Tibial artery (tissue), 4 donors: ENCODE measurements around the gene BAG1.

Source experiments
- DNase-seq, 2 donors: peaks; one replicate each; pipeline ENCODE4 v3.0.0-alpha.2; 2019
- H3K27ac ChIP-seq, 2 donors: fragments of 200-600 bp; sonication (generic) in 1 of 2; 1 replicate in 1 of 2; 2 replicates in 1 of 2; pipeline ENCODE4 v1.5.1; 2018 to 2019; ENCODE audit warnings: mild to moderate bottlenecking in 1 of 2
- H3K27me3 ChIP-seq, 2 donors: fragments of 200-600 bp; sonication (generic) in 1 of 2; one replicate each; pipeline versions ENCODE4 v1.5.1 to v1.6.0; 2016 to 2019
- H3K36me3 ChIP-seq, 3 donors: fragments of 200-600 bp; sonication (generic) in 2 of 3; one replicate each; pipeline ENCODE4 v1.5.1; 2016 to 2019; ENCODE audit warnings: mild to moderate bottlenecking in 2 of 3
- H3K4me1 ChIP-seq, 4 donors: fragments of 200-600 bp; sonication (generic) in 2 of 4; 1 replicate in 3 of 4; 2 replicates in 1 of 4; pipeline ENCODE4 v1.5.1; 2016 to 2019
- H3K4me3 ChIP-seq, 2 donors: fragments of 200-600 bp; sonication (generic) in 1 of 2; 1 replicate in 1 of 2; 2 replicates in 1 of 2; pipeline ENCODE4 v1.5.1; 2018 to 2019; ENCODE audit warnings: mild to moderate bottlenecking in 2 of 2
- H3K9me3 ChIP-seq, 3 donors: fragments of 200-600 bp; sonication (generic) in 1 of 3; one replicate each; pipeline ENCODE4 v1.5.1; 2016 to 2019
- CTCF ChIP-seq, 2 experiments: fragments of 200-600 bp in 1 of 2; fragments of 450-650 bp in 1 of 2; IDR thresholded peaks; one replicate each; pipeline ENCODE4 v1.5.1; 2017 to 2019; ENCODE audit warnings: antibody characterized with exemption in 2 of 2, mild to moderate bottlenecking in 1 of 2, moderate library complexity in 1 of 2
- intact Hi-C: fragments of 100-400 bp; cut with DNase I; formaldehyde crosslinking; loops from one replicate; pipeline ENCODE4 v1.15.0; 2023; ENCODE audit warnings: low total_unique reads

Gene BAG1

GRCh38 chr9:33260372-33260771 lies 4.1 kb downstream of the BAG1 start:
- DNase-seq: no peak
- H3K4me1 ChIP-seq: peaks cover 0 to 16% (median 14%) of the 10 kb centered on the region in 4 donors
- no peak overlapping the region for H3K27ac ChIP-seq
- peaks cover 54 to 72% (median 70%) of the 10 kb centered on the region in 3 donors for H3K36me3 ChIP-seq
- H3K4me3 ChIP-seq: no peak overlapping the region
- TF ChIP-seq CTCF (IDR thresholded peaks at IDR 0.05): no peak
- no peaks in the 10 kb centered on the region for H3K9me3 ChIP-seq
- intact Hi-C loops: no loop called here
- no peaks in the 10 kb centered on the region for H3K27me3 ChIP-seq

- no peaks in the 10 kb centered on the region for H3K27me3 ChIP-seq
- peaks cover 0 to under 1% (median 0%) of the 10 kb centered on the region in 4 donors for H3K4me1 ChIP-seq
- H3K36me3 ChIP-seq: peaks cover 74 to 99% (median 95%) of the 10 kb centered on the region in 3 donors
- no peak for DNase-seq
- no peak for TF ChIP-seq CTCF (IDR thresholded peaks at IDR 0.05)
- no peak overlapping the region for H3K27ac ChIP-seq
- H3K4me3 ChIP-seq: no peak overlapping the region
- intact Hi-C loops: no loop called here
- no peaks in the 10 kb centered on the region for H3K9me3 ChIP-seq
These were observed 7.2 kb downstream of the BAG1 start for GRCh38 chr9:33257276-33257675.

GRCh38 chr9:33256236-33256635 lies 8.3 kb downstream of the BAG1 start:
- H3K36me3 ChIP-seq: peaks cover 67 to 99% (median 88%) of the 10 kb centered on the region in 3 donors
- TF ChIP-seq CTCF (IDR thresholded peaks at IDR 0.05): no peak
- DNase-seq: no peak
- intact Hi-C loops: no loop called here
- H3K27me3 ChIP-seq: no peaks in the 10 kb centered on the region
- no peaks in the 10 kb centered on the region for H3K9me3 ChIP-seq
- H3K27ac ChIP-seq: no peak overlapping the region
- no peak overlapping the region for H3K4me3 ChIP-seq
- H3K4me1 ChIP-seq: no peaks in the 10 kb centered on the region

- DNase-seq: no peak
- TF ChIP-seq CTCF (IDR thresholded peaks at IDR 0.05): no peak
- intact Hi-C loops: no loop called here
- no peaks in the 10 kb centered on the region for H3K27me3 ChIP-seq
- no peak overlapping the region for H3K27ac ChIP-seq
- no peak overlapping the region for H3K4me3 ChIP-seq
- H3K36me3 ChIP-seq: peaks cover 59 to 99% (median 80%) of the 10 kb centered on the region in 3 donors
- H3K9me3 ChIP-seq: no peaks in the 10 kb centered on the region
- no peaks in the 10 kb centered on the region for H3K4me1 ChIP-seq
These were observed 9.0 kb downstream of the BAG1 start for GRCh38 chr9:33255471-33255870.

GRCh38 chr9:33255014-33255413 lies 9.5 kb downstream of the BAG1 start:
- no peak for TF ChIP-seq CTCF (IDR thresholded peaks at IDR 0.05)
- Histone ChIP-seq H3K4me1 (no peaks in the 10 kb centered on the region), H3K36me3 (peaks cover 57 to 99% (median 75%) of the 10 kb centered on the region in 3 donors), H3K27ac (no peak overlapping the region), H3K27me3 (no peaks in the 10 kb centered on the region), H3K9me3 (no peaks in the 10 kb centered on the region), H3K4me3 (no peak overlapping the region)
- DNase-seq: no peak
- intact Hi-C loops: no loop called here

GRCh38 chr9:33254211-33254610 lies 10.3 kb downstream of the BAG1 start:
- no peaks in the 10 kb centered on the region for H3K4me1 ChIP-seq
- no peak overlapping the region for H3K4me3 ChIP-seq
- H3K9me3 ChIP-seq: no peaks in the 10 kb centered on the region
- intact Hi-C loops: no loop called here
- H3K27ac ChIP-seq: no peak overlapping the region
- TF ChIP-seq CTCF (IDR thresholded peaks at IDR 0.05): no peak
- no peak for DNase-seq
- H3K36me3 ChIP-seq: peaks cover 51 to 91% (median 67%) of the 10 kb centered on the region in 3 donors
- H3K27me3 ChIP-seq: no peaks in the 10 kb centered on the region
